Frontal cortex (tissue), 4 donors: ENCODE results near the gene EXO1. TPM values are rescaled to one million over a fixed set of nuclear protein-coding genes. Genes with fewer than 3 reads are reported as not detected.

Source experiments
- DNase-seq, 2 donors: peaks; one replicate each; pipeline ENCODE4 v3.0.0; 2012; ENCODE audit warnings: low spot score in 2 of 2
- FAIRE-seq: peaks from 2 replicates; lab custom pipeline; 2012; peaks lifted over from hg19 to GRCh38; lab: Jason Lieb, UNC
- total RNA-seq: library from RNA; depleted of rRNA; stranded (reverse); fragments of >200 nt; gene quantifications from one replicate; pipeline ENCODE4 v1.2.3, GENCODE V29; 2014
- donor health status: control.
- donor health status: control.
- donor health status: control.

The EXO1 gene
- total RNA-seq, 1 donor from 2014 or later = 3.3 TPM

GRCh38 chr1:241870746-241871430 is 22.9 kb downstream of the EXO1 start:
- FAIRE-seq = no peak
- DNase-seq = no peak

- DNase-seq (no peak), FAIRE-seq (no peak)
Measured at GRCh38 chr1:241881440-241881839, 33.4 kb downstream of the EXO1 start.

- no peak for DNase-seq
- no peak for FAIRE-seq
Measured at GRCh38 chr1:241883159-241883558, 35.2 kb downstream of the EXO1 start.

GRCh38 chr1:241888232-241888631 is 40.2 kb downstream of the EXO1 start:
- no peak for FAIRE-seq
- no peak for DNase-seq

- no peak for DNase-seq
- FAIRE-seq = no peak
Measured at GRCh38 chr1:241891296-241891695, 43.3 kb downstream of the EXO1 start.

- DNase-seq = no peak
Measured at GRCh38 chr1:241894016-241894415, 46.0 kb downstream of the EXO1 start.

GRCh38 chr1:241895013-241895412 is 47.0 kb downstream of the EXO1 start:
- no peak for FAIRE-seq
- DNase-seq = no peak

More at GRCh38 chr1:241894016-241894415, 46.0 kb downstream of the EXO1 start:
- no peak for FAIRE-seq

- DNase-seq (no peak), FAIRE-seq (no peak)
Measured at GRCh38 chr1:241896670-241896962, 48.6 kb downstream of the EXO1 start.

GRCh38 chr1:241899210-241899609 is 51.2 kb downstream of the EXO1 start:
- FAIRE-seq (no peak), DNase-seq (no peak)

GRCh38 chr1:241900381-241900780 is 52.4 kb downstream of the EXO1 start:
- DNase-seq (no peak), FAIRE-seq (no peak)

- FAIRE-seq (no peak), DNase-seq (no peak)
Measured at GRCh38 chr1:241902391-241903065, 54.5 kb downstream of the EXO1 start.

- DNase-seq = no peak
- FAIRE-seq = no peak
Measured at GRCh38 chr1:241916196-241916595, 68.2 kb downstream of the EXO1 start.

GRCh38 chr1:241917487-241917886 is 69.5 kb downstream of the EXO1 start:
- FAIRE-seq (no peak), DNase-seq (no peak)

GRCh38 chr1:241918879-241919278 is 70.9 kb downstream of the EXO1 start:
- DNase-seq = no peak
- FAIRE-seq = no peak

- DNase-seq = no peak
- no peak for FAIRE-seq
Measured at GRCh38 chr1:241924080-241924808, 76.2 kb downstream of the EXO1 start.

GRCh38 chr1:241926141-241926540 is 78.1 kb downstream of the EXO1 start:
- FAIRE-seq (no peak), DNase-seq (no peak)

GRCh38 chr1:241927321-241927720 is 79.3 kb downstream of the EXO1 start:
- no peak for DNase-seq
- no peak for FAIRE-seq

GRCh38 chr1:241932845-241933244 is 84.8 kb downstream of the EXO1 start:
- FAIRE-seq (no peak), DNase-seq (no peak)

GRCh38 chr1:241934201-241934848 is 86.3 kb downstream of the EXO1 start:
- no peak for FAIRE-seq
- peak in 1 of 2 donors; percentile 62 for DNase-seq

- no peak for DNase-seq
- FAIRE-seq = no peak
Measured at GRCh38 chr1:241934866-241935265, 86.9 kb downstream of the EXO1 start.
